SU-DHL-6 (cell line): ENCODE data around the gene ANKRD36.
"Not testable (repeated sequence)": the region's sequence is repeated elsewhere in the genome, so short reads cannot be mapped to it uniquely, and the experiment has no call there.

ENCODE experiments used
- H2AFZ ChIP-seq: fragments of 200-600 bp; sonication (generic); 2 replicates; pipeline ENCODE4 v1.6.1; 2014; ENCODE audit warnings: low read depth, mild to moderate bottlenecking, moderate library complexity, mixed read lengths, antibody characterized with exemption, low read length; ENCODE audit not compliant: severe bottlenecking
- H3F3A ChIP-seq: fragments of 200-600 bp; shearing (Covaris generic); 2 replicates; pipeline ENCODE4 v1.6.0; 2016; ENCODE audit warnings: antibody characterized with exemption, mild to moderate bottlenecking; ENCODE audit not compliant: insufficient read depth
- H3K27ac ChIP-seq: fragments of 200-600 bp; sonication (generic); 2 replicates; pipeline ENCODE4 v1.5.1; 2016; ENCODE audit warnings: low read depth, mild to moderate bottlenecking, low read length, moderate library complexity, mixed read lengths
- H3K27me3 ChIP-seq: fragments of 200-600 bp; sonication (generic), shearing (Covaris generic); 2 replicates; pipeline ENCODE4 v1.6.0; 2014; ENCODE audit warnings: mild to moderate bottlenecking, low read length
- H3K36me3 ChIP-seq: fragments of 200-600 bp; sonication (generic); 2 replicates; pipeline ENCODE4 v1.6.1; 2014; ENCODE audit warnings: mild to moderate bottlenecking, low read length, mixed read lengths
- H3K4me2 ChIP-seq: fragments of 300-600, 200-600 bp; shearing (Covaris generic), sonication (generic); 2 replicates; pipeline ENCODE4 v1.6.0; 2014; ENCODE audit warnings: low read length, low read depth, mild to moderate bottlenecking; ENCODE audit not compliant: poor library complexity, severe bottlenecking
- H3K4me3 ChIP-seq: fragments of 200-600 bp; sonication (generic); 2 replicates; pipeline ENCODE4 v1.5.1; 2014; ENCODE audit warnings: antibody characterized with exemption, low read length, mild to moderate bottlenecking, mixed read lengths; ENCODE audit not compliant: insufficient read depth, poor library complexity, severe bottlenecking
- H3K79me2 ChIP-seq: fragments of 200-600 bp; sonication (generic); 2 replicates; pipeline ENCODE4 v1.6.1; 2014; ENCODE audit warnings: mild to moderate bottlenecking, low read length, moderate library complexity; ENCODE audit not compliant: insufficient read depth
- H3K9ac ChIP-seq: fragments of 200-600 bp; sonication (generic); 2 replicates; pipeline ENCODE4 v1.7.0; 2014; ENCODE audit warnings: mild to moderate bottlenecking, low read length
- H3K9me2 ChIP-seq: fragments of 200-600 bp; sonication (generic); replicated peaks from 2 replicates; pipeline ENCODE4 v1.6.1; 2014; ENCODE audit warnings: low read length; ENCODE audit not compliant: insufficient read depth
- H3K9me3 ChIP-seq: fragments of 200-600 bp; sonication (generic); 2 replicates; pipeline ENCODE4 v1.6.1; 2014; ENCODE audit warnings: low read length, mixed read lengths; ENCODE audit not compliant: insufficient read depth
- H4K20me1 ChIP-seq: fragments of 200-600 bp; sonication (generic); 2 replicates; pipeline ENCODE4 v1.6.1; 2014; ENCODE audit warnings: low read depth, mild to moderate bottlenecking, antibody characterized with exemption, low read length, moderate library complexity, mixed read lengths
- CTCF ChIP-seq: fragments of 200-600 bp; sonication (generic); IDR thresholded peaks from one replicate; pipeline ENCODE4 v1.5.1; 2017; ENCODE audit warnings: antibody characterized with exemption, mild to moderate bottlenecking, low read length, moderate library complexity; ENCODE audit not compliant: insufficient read depth, poor library complexity, severe bottlenecking
- EZH2phosphoT487 ChIP-seq: fragments of 200-600 bp; sonication (generic), shearing (Covaris generic); conservative IDR thresholded peaks from 2 replicates; pipeline ENCODE4 v1.6.1; 2018; ENCODE audit warnings: mild to moderate bottlenecking, antibody characterized with exemption, low read length, moderate library complexity, mixed read lengths

The ANKRD36 gene

DNA sequence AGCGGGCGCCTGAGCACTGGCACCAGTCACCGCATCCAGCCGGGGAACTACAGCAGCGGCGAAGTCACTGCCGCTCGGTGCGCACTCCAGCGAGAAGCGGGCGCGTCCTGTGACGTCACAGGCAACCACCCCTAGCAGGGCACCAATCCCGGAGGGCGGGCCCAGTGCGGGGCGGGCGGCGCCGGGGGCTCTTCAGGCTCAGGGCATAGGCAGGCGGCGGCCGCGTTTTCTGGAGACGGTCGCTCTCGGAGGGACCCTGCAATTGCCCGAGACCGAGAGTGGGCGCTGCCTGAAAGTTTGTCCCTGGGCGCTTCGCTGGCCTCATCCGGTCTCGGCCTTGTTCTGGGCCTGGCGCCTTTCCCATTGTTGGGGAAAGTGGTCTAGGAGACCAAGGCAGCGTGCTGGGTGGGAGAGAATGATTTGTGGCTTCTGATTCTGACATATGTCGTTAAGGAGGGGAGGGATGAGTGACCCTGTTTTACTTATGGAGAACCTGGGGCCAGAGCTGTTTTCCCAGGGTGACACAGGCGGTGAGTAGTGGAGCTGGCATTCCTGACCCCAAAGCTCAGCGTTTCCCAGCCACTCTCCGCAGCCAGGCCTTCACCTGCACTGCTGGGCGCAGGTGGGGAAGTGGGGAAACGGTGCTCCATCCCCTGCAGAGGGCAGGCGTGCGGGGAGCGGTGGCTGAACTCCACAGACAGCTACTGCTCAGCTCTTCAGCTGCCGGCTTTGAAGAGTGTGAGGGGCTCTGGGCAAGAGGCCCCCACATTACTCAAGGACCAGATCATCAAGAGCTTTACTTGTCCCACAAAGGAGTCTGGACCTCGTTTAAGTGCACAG lies 18.0 kb upstream of the ANKRD36 start, which contains the start of gene FAHD2B:
Gene FAHD2B, minus strand, starts transcription at position 111 of the 840 bp plus-strand sequence. CDS start 3,176 bp downstream, outside the sequence.
- not testable (repeated sequence) for H3K4me3 ChIP-seq, H3K27me3 ChIP-seq, H2AFZ ChIP-seq, H3K27ac ChIP-seq, H3K36me3 ChIP-seq, H3F3A ChIP-seq, H3K79me2 ChIP-seq, H3K9me2 ChIP-seq, H4K20me1 ChIP-seq, H3K9me3 ChIP-seq
- Histone ChIP-seq H3K4me2 (peak within 1 kb of the TSS; percentile 40), H3K9ac (peak within 1 kb of the TSS; percentile 46)

DNA sequence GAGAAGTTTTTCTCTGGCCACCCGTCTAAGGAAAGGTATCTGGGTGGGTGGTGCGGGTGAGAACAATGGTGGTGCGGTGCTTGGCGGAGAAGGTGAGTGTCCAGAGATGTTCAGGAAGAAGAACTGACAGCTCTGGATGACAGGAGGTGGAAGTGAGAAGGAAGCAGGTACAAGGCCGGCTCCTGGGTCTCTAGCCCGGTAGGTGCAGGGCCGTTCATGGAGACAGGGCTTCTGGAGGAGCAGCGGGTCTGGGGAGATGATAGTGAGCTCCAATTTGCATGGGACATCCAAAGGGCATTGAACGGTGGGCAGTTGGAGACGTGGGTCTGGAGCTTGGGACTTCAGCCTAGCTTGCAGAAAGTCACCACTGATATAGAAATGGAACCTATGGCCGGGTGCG lies 17.3 kb upstream of the ANKRD36 start:
- H3K27me3 ChIP-seq: no peaks in the 10 kb centered on the region
- no peaks in the 10 kb centered on the region for H3K79me2 ChIP-seq
- peak overlapping the region; percentile 40 for H3K4me2 ChIP-seq
- no peaks in the 10 kb centered on the region for H3K9me2 ChIP-seq
- H3F3A ChIP-seq: no peaks in the 10 kb centered on the region
- H3K9me3 ChIP-seq: no peaks in the 10 kb centered on the region
- no peak overlapping the region for H2AFZ ChIP-seq
- TF ChIP-seq EZH2phosphoT487: no peak
- no peak for TF ChIP-seq CTCF
- no peak overlapping the region for H3K4me3 ChIP-seq
- H3K27ac ChIP-seq: no peak overlapping the region
- peak overlapping the region; percentile 46; the same call in 1 of the 2 replicates for H3K9ac ChIP-seq
- no peaks in the 10 kb centered on the region for H4K20me1 ChIP-seq
- H3K36me3 ChIP-seq: no peaks in the 10 kb centered on the region

GRCh38 chr2:97098786-97099372 lies 14.1 kb upstream of the ANKRD36 start:
- H3K79me2 ChIP-seq, H3F3A ChIP-seq, H3K36me3 ChIP-seq, H3K9me2 ChIP-seq, H3K27me3 ChIP-seq, H2AFZ ChIP-seq, H3K4me2 ChIP-seq, H3K9ac ChIP-seq, H4K20me1 ChIP-seq, H3K4me3 ChIP-seq, H3K9me3 ChIP-seq, H3K27ac ChIP-seq: not testable (repeated sequence)

- not testable (repeated sequence) for H3K9me3 ChIP-seq, H3K27ac ChIP-seq, H3K9ac ChIP-seq, H3F3A ChIP-seq, H3K4me3 ChIP-seq, H3K9me2 ChIP-seq, H4K20me1 ChIP-seq, H3K36me3 ChIP-seq, H2AFZ ChIP-seq, H3K4me2 ChIP-seq, H3K27me3 ChIP-seq, H3K79me2 ChIP-seq
Measured at GRCh38 chr2:97106878-97107277, 6.1 kb upstream of the ANKRD36 start.

DNA sequence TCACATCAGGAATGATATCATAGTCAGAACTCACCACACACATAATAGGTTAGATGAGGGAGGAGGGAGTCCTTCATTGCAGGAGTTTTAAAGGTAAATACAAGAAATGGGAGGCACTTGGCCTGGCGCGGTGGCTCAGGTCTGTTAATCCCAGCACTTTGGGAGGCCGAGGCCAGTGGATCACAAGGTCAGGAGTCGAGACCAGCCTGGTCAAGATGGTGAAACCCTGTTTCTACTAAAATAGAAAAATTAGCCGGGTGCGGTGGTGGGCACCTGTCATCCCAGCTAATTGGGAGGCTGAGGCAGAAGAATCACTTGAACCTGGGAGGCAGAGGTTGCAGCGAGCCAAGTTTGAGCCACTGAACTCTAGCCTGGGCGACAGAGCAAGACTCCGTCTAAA lies 1.7 kb upstream of the ANKRD36 start:
- H3K9me3 ChIP-seq: not testable (repeated sequence)

More for the DNA sequence above, 1.7 kb upstream of the ANKRD36 start:
- H3K4me2 ChIP-seq, H3K36me3 ChIP-seq, H3K9me2 ChIP-seq, H4K20me1 ChIP-seq, H2AFZ ChIP-seq, H3K9ac ChIP-seq, H3F3A ChIP-seq, H3K79me2 ChIP-seq, H3K4me3 ChIP-seq, H3K27me3 ChIP-seq, H3K27ac ChIP-seq: not testable (repeated sequence)
